ENCODE results near the gene LBR.
A peak's percentile ranks its signal among the peaks of the same experiment; 100 is the strongest.
"Not testable (repeated sequence)": the region's sequence is repeated elsewhere in the genome, so short reads cannot be mapped to it uniquely, and the experiment has no call there.

LBR gene

DNA sequence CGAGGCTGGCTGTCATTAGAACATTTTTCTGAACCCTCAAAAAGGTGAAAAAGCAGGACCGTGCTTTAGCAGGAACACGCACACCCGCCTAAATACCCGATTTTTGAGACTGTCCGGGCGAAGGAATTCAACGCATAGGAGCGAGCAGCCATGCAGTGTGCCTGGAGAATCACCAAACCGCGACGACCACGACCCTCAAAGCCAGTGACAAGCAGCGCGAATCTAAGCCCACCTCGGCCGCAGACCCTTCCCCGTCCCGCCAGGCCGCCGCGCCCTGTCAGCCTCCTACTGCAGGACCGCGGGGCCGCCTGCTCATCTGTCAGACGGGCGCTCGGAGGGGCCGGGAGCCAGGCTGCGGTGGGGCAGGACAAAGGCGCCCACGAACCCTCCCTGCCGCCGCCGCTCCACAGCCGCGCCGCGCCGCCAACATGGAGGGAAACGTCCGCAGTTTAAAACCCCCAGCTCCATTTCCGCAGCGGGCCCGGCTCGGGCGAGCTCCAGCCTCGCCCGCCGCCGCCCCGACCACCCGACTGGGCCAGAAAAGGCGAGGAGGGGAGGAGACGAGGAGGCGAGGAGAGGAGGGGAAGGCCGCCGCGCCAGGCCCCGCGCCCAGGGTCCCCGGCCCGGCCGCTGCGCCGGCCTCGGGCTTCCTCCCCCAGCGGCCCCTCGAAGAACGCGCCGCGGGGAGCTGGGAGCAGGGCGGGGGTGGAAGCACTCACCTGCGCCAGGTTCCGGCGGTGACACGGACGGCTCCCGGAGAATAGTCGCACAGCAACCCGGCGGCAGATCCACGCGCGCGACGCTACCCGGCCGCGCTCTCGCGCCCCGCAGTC is at the start of gene LBR:
Gene LBR (minus strand): TSS at position 804 of the 833 bp plus-strand sequence. CDS start 3,963 bp downstream, outside the sequence.
- DNase-seq: no peak

DNA sequence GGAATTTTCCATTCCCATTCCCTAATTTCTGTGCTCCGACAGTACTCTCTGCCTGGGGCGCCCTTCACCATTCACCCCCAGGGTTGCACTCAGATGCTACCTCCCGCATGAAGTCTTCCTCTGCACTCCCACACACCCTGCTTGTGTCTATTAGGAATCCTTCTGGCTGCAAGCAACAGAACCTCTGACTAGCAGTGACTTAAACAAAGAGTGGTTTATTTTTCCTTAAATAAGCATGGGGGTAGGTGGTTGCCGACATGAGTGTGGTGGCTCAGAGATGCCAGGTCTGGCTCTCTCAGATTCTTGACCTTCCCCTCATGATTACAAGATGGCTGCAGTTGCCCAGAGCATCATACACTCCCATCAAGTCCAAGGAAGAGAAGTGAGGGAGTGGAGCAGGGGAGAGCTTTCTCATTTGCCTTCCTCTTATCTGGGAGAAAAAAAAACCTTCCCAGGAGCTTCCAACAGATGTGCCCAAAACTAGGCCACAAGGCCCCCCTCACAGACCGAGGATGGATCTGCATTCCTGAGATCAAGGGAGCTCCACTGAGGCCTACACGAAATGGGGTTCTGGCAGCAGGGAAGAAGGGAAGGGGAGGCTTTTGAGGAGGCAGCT is 49.6 kb upstream of the LBR start:
- DNase-seq: no peak

DNA sequence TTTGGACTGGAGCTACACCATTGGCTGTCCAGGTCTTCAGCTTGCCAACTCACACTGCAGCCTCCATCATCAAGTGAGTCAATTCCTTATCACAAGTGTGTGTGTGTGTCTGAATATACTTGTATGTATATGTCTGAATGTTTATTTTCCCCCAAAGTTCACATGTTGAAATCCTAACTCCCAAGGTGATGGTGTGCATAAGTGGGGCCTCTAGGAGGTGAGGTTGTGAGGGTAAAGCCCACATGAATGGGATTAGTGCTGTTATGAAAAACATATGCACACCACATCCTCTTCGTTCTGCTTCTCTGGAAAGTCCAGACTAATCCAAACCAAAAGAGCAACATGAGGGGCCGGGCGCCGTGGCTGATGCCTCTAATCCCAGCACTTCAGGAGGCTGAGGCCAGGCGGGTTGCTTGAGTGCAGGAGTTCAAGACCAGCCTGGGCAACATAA is 48.7 kb upstream of the LBR start:
- DNase-seq: no peak

GRCh38 chr1:225476100-225476511 is 48.3 kb upstream of the LBR start:
- DNase-seq: no peak

DNA sequence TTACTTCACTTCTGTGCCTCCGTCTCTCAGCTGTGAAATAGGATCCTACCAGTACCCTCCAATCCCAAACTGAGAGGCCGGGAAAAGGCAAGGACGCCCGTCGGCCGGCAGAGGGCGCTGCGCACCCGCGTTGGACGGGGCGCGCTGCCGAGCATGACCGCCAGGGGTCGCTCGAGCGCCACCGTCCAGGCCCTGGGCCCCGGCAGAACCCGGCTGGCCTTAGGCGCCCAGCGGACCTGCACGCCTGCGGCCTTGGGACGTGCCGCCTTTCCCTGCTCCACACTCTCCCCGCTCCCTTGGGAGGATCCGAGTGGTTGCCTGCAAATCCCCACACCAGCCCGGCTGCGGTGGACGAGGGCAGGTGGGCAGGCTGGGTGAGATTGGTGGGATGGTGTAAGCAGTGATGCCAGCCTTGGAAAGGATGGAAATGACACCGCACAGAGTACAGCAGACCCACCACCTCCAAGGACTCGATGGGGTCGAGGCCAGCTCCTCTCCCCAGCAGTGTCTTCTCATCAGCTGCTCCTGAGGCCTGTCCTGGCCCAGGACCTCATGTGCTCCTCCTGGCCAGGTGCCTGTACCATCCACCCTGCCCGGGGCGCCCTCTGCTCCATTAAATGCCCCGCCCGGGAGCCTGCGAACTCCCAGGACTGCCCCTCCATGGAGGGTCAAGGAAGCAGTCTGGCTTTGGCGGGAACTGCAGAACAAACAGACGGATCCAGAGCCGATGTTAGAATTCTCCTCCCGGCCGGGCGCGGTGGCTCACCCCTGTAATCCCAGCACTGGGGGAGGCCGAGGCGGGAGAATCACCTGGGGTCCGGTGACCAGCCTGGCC is 47.4 kb upstream of the LBR start:
- DNase-seq: peak; percentile 79

DNA sequence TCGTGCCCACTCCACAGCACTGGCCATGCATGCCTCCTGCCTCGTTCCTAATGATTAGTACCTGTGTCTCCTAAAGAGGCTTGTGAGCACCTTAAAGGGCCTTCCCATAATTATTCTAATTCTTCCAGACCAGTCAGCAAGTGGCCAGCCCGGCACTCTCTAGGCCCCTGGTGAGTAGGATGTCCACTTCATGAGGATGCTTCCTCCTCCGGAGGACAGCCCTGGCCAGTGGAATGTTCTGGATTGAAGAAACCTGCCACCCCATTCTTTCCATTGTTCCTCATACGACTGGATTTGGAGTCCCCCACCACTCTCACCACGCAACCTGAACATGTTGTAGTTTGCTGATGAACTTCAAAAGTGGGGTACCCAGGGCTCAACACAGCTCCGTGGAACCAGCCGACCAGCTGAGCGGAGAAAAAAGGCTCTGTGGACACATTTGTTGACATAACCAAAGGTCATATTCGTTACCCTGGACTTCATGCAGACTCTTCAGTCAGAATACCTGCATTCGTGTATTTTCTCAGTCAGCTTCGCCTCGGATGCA is 46.7 kb upstream of the LBR start:
- no peak for DNase-seq

DNA sequence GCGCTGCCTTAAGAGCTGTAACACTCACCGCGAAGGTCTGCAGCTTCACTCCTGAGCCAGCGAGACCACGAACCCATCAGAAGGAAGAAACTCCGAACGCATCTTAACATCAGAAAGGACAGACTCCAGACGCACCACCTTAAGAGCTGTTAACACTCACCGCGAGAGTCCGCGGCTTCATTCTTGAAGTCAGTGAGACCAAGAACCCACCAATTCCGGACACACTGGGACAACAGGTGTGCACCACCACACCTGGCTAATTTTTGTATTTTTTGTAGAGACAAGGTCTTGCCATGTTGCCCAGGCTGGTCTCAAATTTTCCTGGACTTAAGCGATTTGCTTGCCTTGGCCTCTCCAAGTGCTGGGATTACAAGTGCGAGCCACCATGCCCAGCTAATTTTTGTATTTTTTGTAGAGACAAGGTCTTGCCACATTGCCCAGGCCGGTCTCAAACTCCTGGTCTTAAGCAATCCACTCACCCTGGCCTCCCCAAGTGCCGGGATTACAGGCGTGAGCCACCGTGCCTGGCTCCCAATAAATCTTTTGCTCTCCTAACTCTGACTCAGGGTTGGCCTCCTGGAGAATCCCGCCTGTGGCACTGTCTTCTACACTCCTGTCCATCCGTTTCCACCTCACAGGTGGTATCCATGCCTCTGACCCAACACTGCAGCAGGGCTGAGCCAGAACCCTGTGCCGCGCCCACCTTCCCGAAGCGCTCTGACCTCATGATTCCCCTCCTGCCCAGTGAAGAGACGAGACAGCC is 46.0 kb upstream of the LBR start:
- not testable (repeated sequence) for DNase-seq

DNA sequence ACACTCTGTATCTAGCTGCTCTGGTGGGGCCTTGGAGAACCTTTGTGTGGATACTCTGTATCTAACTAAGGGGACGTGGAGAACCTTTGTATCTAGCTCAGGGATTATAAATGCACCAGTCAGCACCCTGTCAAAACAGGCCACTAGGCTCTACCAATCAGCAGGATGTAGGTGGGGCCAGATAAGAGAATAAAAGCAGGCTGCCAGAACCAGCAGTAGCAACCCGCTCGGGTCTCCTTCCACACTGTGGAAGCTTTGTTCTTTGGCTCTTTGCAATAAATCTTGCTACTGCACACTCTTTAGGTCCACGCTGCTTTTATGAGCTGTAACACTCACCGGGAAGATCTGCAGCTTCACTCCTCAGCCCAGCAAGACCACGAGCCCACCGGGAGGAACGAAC is 45.4 kb upstream of the LBR start:
- DNase-seq: not testable (repeated sequence)

GRCh38 chr1:225471453-225472301 is 43.8 kb upstream of the LBR start:
- DNase-seq: no peak

GRCh38 chr1:225471109-225471452 is 43.2 kb upstream of the LBR start:
- DNase-seq: no peak

DNA sequence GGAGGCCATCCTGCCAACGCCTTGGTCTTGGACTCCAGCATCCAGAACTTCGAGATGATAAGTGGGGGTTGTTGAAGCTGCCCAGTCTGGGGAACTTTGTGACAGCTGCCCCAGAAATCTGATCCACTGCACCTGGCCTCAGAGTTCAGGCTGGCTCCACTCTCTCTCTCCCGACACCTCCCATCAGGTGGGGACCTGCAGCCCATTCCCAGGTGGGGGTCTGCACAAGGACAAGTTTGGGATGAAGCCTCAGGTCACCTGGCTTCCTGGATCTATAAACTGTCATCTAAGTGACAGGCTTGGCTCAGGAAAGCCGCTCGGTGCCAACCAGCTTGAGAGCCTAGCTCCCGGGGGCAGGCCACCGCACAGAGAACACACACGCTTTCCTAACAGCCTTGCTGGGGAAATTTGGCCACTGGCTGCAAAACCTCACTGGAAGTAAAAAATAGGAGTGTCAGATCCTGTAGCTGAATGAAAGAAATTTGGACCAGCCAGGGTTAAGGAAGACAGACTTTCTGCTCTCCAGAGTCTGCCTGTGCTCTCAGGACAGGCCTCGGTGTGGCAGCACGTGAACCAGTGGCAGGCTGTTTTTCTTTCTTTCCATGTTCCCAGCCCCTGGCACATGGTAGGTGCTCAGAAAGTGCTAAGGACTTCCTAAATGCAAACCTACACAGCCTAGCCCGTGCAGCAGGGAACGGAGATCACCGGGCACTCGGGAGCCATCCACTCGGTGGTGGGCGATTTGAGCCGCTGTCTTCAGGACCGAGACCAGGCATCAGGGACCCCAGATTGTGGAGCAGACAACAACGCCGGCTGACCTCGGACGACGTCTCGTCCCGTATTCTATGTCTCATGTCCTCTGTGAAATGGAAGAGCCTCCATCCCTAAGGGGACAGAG is 42.6 kb upstream of the LBR start:
- DNase-seq: no peak

- no peak for DNase-seq
These were observed 41.2 kb upstream of the LBR start for GRCh38 chr1:225469051-225469450.

DNA sequence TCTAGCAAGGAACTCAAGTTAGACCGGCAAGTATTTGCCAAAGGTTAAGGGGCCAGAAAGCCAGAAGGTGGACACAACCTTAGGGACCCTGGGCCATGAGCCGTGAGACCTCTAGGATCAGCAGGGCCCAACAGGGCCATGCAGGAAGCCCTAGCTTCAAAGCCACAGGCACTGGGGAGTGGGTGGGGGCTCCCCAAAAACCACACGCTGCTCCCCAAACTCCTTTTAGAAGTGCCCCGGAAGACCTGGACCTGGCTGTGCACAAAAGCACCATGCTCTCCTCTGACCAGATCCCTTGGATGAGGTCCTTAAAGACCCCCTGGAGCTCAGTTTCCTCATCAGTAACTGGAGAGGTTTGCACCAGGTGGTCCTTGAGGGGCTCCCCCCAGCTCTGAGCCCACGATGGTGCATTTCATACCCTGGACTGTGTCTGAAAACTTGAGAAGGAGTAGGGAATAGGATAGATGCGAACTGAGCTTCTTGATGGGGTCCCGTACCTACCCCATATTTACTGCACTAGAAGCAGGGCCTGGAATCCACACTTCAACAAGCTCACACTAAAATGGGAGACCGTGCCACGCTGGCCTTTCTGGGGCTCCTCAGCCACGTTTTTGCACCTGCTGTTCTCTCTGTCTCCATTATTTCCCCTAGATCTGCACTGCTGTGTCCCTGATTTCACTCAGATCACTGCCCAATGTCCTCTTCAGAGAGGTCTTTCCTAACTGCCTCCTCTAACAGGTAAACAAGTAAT is 40.6 kb upstream of the LBR start:
- no peak for DNase-seq

DNA sequence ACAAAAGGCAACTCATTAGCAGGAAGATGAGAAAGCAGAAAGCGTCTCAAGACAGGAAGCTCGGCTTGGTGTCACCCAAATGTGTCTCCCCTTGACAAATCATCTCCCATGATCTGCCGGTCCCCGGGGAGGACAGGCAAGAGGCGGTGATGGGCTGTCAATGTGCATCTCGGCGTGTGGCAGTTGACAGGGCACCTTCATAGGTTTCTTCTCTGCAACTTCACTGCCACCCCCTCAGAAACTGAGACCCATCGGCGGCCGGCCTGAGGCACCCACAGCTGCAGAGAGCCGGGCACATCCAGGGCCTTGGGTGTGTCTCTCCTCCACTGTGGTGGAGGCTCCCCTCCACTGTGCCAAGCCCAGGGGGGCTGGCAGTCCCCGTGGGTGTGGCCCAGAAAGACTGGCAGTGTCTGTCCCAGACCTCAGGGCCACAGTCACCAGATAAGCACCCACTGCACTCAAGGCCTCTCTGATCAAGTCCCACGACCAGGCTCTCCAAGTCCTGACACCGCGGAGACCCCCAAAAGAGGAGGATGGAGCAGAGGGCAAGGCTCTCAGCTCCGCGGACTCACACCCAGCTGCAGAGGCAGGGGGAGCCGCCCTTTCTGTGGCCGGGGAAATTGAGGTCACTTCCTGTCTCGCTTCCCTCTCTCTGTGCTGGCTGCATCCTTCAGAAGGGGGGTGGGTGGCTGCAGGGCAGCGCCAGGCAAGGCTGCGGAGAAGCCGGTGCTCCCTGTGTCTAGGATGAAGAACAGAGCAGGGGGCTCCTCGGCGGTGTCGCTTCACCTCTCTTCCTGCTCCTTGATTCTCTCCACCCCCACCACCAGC is 39.6 kb upstream of the LBR start:
- peak; percentile 21 for DNase-seq

DNA sequence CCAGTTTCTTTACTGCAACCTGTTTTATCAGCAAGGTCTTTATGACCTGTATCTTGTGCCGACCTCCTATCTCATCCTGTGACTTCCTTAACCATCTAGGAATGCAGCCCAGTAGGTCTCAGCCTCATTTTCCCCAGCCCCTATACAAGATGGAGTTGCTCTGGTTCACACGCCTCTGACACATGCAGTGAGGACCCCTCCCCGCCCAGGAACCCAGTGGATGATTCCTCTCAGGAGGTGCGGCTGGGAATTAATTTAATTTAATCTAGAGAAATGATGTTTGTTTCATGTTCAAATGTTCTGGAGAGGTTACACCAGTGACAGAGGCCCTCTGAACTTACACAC is 39.0 kb upstream of the LBR start:
- no peak for DNase-seq

DNA sequence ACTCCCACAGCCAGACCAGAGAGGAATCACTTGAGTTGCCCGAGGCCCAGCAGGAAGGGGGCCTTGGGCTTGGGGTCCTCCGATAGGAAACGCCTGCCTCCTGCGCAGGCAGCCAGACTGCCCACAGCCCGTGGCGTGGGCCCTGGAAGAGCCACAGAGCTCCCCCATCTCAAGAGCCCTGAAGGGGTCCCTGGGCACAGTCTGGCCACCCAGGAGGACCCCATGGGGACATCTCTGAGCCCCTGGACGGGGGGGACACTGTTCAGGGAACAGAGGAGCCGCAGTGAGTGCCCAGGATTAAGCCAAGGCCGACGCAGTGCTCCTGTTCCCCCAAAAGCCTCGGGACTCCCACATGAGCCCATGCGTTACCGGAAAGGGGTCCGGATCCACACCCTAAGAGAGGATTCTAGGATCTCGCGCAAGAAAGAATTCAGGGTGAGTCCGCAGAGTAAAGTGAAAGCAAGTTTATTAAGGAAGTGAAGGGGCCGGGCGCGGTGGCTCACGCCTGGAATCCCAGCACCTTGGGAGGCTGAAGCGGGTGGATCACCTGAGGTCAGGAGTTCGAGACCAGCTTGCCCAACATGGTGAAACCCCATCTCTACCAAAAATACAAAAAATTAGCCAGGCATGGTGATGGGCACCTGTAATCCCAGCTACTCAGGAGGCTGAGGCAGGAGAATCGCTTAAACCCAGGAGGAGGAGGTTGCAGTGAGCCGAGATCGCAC is 38.1 kb upstream of the LBR start:
- DNase-seq: no peak

DNA sequence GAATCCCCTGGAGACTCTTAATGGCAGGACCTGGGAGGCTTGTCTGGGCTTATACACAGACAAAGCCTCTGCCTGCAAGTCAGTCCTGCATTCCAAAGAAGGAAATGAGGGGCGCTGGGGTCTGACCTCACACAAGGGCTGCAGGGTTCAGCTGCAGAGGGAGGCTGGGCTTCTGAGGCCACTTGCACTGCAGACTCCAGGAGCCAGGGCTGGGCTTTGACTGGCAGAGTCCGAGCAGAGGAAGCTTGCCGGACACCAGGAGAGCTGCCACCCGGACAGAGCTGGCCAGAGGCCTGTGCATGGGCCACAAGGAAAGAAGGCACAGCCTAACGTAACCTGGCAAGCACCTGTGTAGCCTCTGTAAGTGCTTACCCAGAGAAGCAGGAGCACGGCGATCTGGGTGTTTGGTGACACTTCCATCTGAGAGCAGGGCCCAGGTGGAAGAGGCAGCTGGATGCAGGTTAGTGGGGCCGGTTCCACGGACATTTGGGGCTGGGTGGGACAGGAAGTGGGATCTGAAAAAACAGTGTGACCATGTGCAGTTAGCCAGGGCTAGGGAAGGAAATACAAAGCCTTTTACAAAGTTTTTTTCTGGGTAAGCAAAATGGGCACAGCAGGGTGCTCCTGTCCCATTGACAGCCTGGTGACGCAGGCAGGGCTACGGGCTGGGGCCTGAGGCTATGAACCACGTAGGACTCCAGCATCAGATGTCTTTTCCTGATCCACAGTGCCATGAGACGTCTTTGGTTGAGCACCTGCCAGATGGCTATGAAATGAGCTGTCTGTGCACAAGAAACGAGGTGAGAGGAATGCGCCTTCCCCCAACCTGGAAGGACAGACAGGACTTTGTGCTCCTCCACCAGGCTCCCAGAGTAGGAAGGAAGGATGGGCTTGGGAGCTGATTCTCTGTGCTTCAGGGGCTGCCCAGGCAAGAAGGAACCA is 37.3 kb upstream of the LBR start:
- DNase-seq: no peak

Measured in NCI-H774 (cell line).